WTC11 (cell line): ENCODE data around the gene TCAP. TPM values are rescaled to one million over a fixed set of nuclear protein-coding genes. Genes with fewer than 3 reads are reported as not detected.
A peak's percentile ranks its signal among the peaks of the same experiment; 100 is the strongest.

Experiments used
- ATF3 ChIP-seq: sonication (generic); formaldehyde crosslinking; conservative IDR thresholded peaks from 2 replicates; pipeline ENCODE4 v1.8.1; 2022; ENCODE audit warnings: mild to moderate bottlenecking, missing genetic modification reagents
- ATF6 ChIP-seq: sonication (generic); formaldehyde crosslinking; IDR thresholded peaks from 2 replicates; pipeline ENCODE4 v1.8.1; 2023; ENCODE audit warnings: mild to moderate bottlenecking, missing genetic modification reagents
- CTCF ChIP-seq: fragments of 200-600 bp; IDR thresholded peaks from 2 replicates; pipeline ENCODE4 v1.8.0; 2022; ENCODE audit warnings: antibody characterized with exemption
- ETV6 ChIP-seq: sonication (generic); formaldehyde crosslinking; IDR thresholded peaks from 2 replicates; pipeline ENCODE4 v1.8.1; 2022; ENCODE audit warnings: mild to moderate bottlenecking, missing genetic modification reagents
- FOXJ3 ChIP-seq: sonication (generic); formaldehyde crosslinking; IDR thresholded peaks from 2 replicates; pipeline ENCODE4 v1.9.0; 2021; ENCODE audit warnings: missing genetic modification reagents, mild to moderate bottlenecking, borderline replicate concordance
- HMGA2 ChIP-seq: fragments of 250-450 bp; sonication (Bioruptor Pico); IDR thresholded peaks from 2 replicates; pipeline ENCODE4 v1.4.0; 2021; ENCODE audit warnings: mild to moderate bottlenecking, moderate library complexity
- MYBL2 ChIP-seq: sonication (generic); formaldehyde crosslinking; IDR thresholded peaks from 2 replicates; pipeline ENCODE4 v1.8.1; 2023; ENCODE audit warnings: mild to moderate bottlenecking, moderate library complexity, missing genetic modification reagents
- NR1H2 ChIP-seq: sonication (generic); formaldehyde crosslinking; IDR thresholded peaks from 2 replicates; pipeline ENCODE4 v1.9.0; 2021; ENCODE audit warnings: mild to moderate bottlenecking, moderate library complexity, missing genetic modification reagents
- PRDM15 ChIP-seq: sonication (generic); formaldehyde crosslinking; IDR thresholded peaks from 2 replicates; pipeline ENCODE4 v1.8.0; 2022; ENCODE audit warnings: missing genetic modification reagents
- TP53 ChIP-seq: sonication (generic); formaldehyde crosslinking; IDR thresholded peaks from 2 replicates; pipeline ENCODE4 v1.8.1; 2023; ENCODE audit warnings: mild to moderate bottlenecking, missing genetic modification reagents
- ZBTB43 ChIP-seq: sonication (generic); formaldehyde crosslinking; IDR thresholded peaks from 2 replicates; pipeline ENCODE4 v1.8.1; 2023; ENCODE audit warnings: mild to moderate bottlenecking, missing genetic modification reagents
- ZNF532 ChIP-seq: fragments of 250-450 bp; sonication (Bioruptor Pico); IDR thresholded peaks from 2 replicates; pipeline ENCODE4 v1.9.0; 2021; ENCODE audit warnings: mild to moderate bottlenecking, borderline replicate concordance
- total RNA-seq: library from RNA; stranded (reverse); gene quantifications from 3 replicates; pipeline ENCODE4 v1.2.3, GENCODE V29; 2021

Gene TCAP
- total RNA-seq, 1 experiment from 2014 or later = 2.9 TPM

- TF ChIP-seq CTCF (peak; percentile 100), ATF6 (CRISPR knock-in tag) (no peak), ATF3 (CRISPR knock-in tag) (no peak), PRDM15 (CRISPR knock-in tag) (no peak), ZBTB43 (no peak), MYBL2 (no peak), NR1H2 (CRISPR knock-in tag) (no peak), FOXJ3 (CRISPR knock-in tag) (no peak), ZNF532 (CRISPR knock-in tag) (no peak), HMGA2 (no peak), TP53 (CRISPR knock-in tag) (no peak), ETV6 (CRISPR knock-in tag) (no peak)
Measured at GRCh38 chr17:39621523-39622379, 43.4 kb upstream of the TCAP start (continued).
